GM23248 (cell line): ENCODE data around the gene NOL3. TPM values are rescaled to one million over a fixed set of nuclear protein-coding genes. Genes with fewer than 3 reads are reported as not detected.
A peak's percentile ranks its signal among the peaks of the same experiment; 100 is the strongest.
"Not testable (repeated sequence)": the region's sequence is repeated elsewhere in the genome, so short reads cannot be mapped to it uniquely, and the experiment has no call there.

Source experiments
- DNase-seq: peaks from one replicate; pipeline ENCODE4 v3.0.0-alpha.2; 2015
- H2AFZ ChIP-seq: fragments of 200-600 bp; sonication (generic); 2 replicates; pipeline ENCODE4 v1.6.1; 2016; ENCODE audit warnings: antibody characterized with exemption
- H3F3A ChIP-seq: fragments of 200-600 bp; sonication (generic); 2 replicates; pipeline ENCODE4 v1.6.1; 2016; ENCODE audit warnings: mild to moderate bottlenecking, antibody characterized with exemption, mixed run types; ENCODE audit not compliant: insufficient read depth
- H3K27ac ChIP-seq: fragments of 200-600 bp; sonication (generic); 2 replicates; pipeline ENCODE4 v1.5.1; 2016; ENCODE audit warnings: mild to moderate bottlenecking
- H3K27me3 ChIP-seq: fragments of 200-600 bp; sonication (generic); replicated peaks from 2 replicates; pipeline ENCODE4 v1.6.1; 2016; ENCODE audit warnings: mild to moderate bottlenecking; ENCODE audit not compliant: insufficient read depth
- H3K36me3 ChIP-seq: fragments of 200-600 bp; sonication (generic); 2 replicates; pipeline ENCODE4 v1.6.1; 2016; ENCODE audit warnings: low read depth, mild to moderate bottlenecking
- H3K4me1 ChIP-seq: fragments of 200-600 bp; sonication (generic); 2 replicates; pipeline ENCODE4 v1.6.1; 2016; ENCODE audit warnings: mild to moderate bottlenecking; ENCODE audit not compliant: insufficient read depth
- H3K4me2 ChIP-seq: fragments of 200-600 bp; sonication (generic); one replicate; pipeline ENCODE4 v1.6.1; 2016; ENCODE audit warnings: mild to moderate bottlenecking; ENCODE audit not compliant: unreplicated experiment
- H3K4me3 ChIP-seq: fragments of 200-600 bp; sonication (generic); 2 replicates; pipeline ENCODE4 v1.5.1; 2016; ENCODE audit warnings: mild to moderate bottlenecking
- H3K79me2 ChIP-seq: fragments of 200-600 bp; sonication (generic); 2 replicates; pipeline ENCODE4 v1.6.1; 2016; ENCODE audit warnings: mild to moderate bottlenecking; ENCODE audit not compliant: insufficient read depth
- H3K9ac ChIP-seq: fragments of 200-600 bp; sonication (generic); 2 replicates; pipeline ENCODE4 v1.6.1; 2016; ENCODE audit warnings: mild to moderate bottlenecking
- H3K9me2 ChIP-seq: fragments of 200-600 bp; sonication (generic); 2 replicates; pipeline ENCODE4 v1.6.1; 2016; ENCODE audit warnings: mixed run types, mild to moderate bottlenecking, moderate library complexity; ENCODE audit not compliant: insufficient read depth
- H3K9me3 ChIP-seq: fragments of 200-600 bp; sonication (generic); one replicate; pipeline ENCODE4 v1.6.1; 2017; ENCODE audit warnings: low read depth
- H4K20me1 ChIP-seq: fragments of 200-600 bp; sonication (generic); 2 replicates; pipeline ENCODE4 v1.6.0; 2016; ENCODE audit not compliant: insufficient read depth
- EZH2 ChIP-seq: fragments of 200-600 bp; sonication (generic); IDR thresholded peaks from 2 replicates; pipeline ENCODE4 v1.6.1; 2018; ENCODE audit warnings: antibody characterized with exemption, mild to moderate bottlenecking; ENCODE audit not compliant: insufficient read depth, poor library complexity, severe bottlenecking
- EZH2phosphoT487 ChIP-seq: fragments of 200-600 bp; sonication (generic); IDR thresholded peaks from 2 replicates; pipeline ENCODE4 v1.6.1; 2018; ENCODE audit warnings: antibody characterized with exemption, moderate library complexity, mild to moderate bottlenecking, low read depth; ENCODE audit not compliant: insufficient read depth
- WGBS, 2 experiments: methylation state at CpG; one replicate each; pipeline ENCODE4 v1.1.6; 2015 to 2017; ENCODE audit warnings: low lambda C conversion rate in 2 of 2, low coverage in 1 of 2; ENCODE audit errors: missing lambda C conversion rate in 2 of 2; 5-methylcytosine and 5-hydroxymethylcytosine counted together
- in situ Hi-C: fragments of 300-500 bp; cut with MboI; formaldehyde crosslinking; loops from 2 replicates; pipeline ENCODE4 v1.15.0; 2020
- polyA plus RNA-seq: library from polyadenylated mRNA; unstranded; fragments of >200 nt; fragmentation: Nextera tagmentation; extraction: Ambion mirVana; gene quantifications from 2 replicates; pipeline ENCODE4 v1.2.1, GENCODE V29; 2016
- total RNA-seq: library from RNA; depleted of rRNA; stranded (reverse); fragments of >200 nt; shearing (Covaris generic); gene quantifications from 2 replicates; pipeline ENCODE4 v1.2.3, GENCODE V29; 2014; rRNA removed

NOL3 gene
- total RNA-seq: 31.0 and 51.1 TPM in 2 replicates
- 20.3 TPM in 2 replicates for polyA plus RNA-seq

DNA sequence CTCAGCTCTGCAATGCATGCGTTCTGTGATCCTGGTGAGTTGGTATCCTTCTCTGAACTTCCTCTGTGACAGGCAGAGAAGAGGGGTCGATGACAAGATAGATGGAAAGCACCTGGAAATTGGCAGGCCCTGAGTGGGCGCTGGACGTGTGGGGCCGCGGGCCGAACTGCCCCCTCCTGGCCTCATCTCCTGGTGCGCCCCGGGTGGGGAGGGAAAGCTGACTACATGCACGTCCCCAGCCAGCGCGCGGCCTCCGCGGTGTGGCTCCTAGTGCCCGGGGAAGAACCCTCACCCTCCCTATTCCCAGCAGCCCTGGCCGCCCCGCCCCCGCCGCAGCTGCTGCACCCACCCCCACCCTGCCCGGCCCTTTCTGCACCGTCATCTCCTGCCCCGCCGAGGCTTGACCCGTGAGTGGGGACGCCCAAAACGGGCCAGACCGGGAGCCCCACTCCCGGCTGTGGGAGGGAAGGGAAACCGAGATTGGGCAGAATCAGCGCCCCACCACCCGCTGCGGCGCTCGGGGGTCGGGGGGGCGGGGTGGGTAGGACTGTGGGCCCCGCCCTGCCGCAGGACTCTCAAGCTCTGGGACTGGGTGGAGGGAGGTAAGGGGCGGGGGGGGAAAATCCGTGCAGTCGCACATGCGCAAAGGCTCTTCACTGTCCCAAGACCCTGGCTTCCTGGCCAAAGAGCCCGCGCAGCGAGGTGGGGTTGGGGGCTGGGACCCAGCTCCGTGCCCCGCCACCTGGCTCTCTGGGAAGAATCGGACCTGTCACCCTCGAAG lies at the start of gene NOL3:
NOL3 (plus strand) TSS at position 371 of the 781 bp plus-strand sequence.
- Histone ChIP-seq H3K4me2 (peak within 1 kb of the TSS; percentile 87), H3K27ac (peak within 1 kb of the TSS; percentile 86), H3K27me3 (no peaks in the 10 kb centered on the region), H3K36me3 (no peaks in the 10 kb centered on the region), H3K9ac (peak within 1 kb of the TSS; percentile 86), H3K79me2 (no peaks in the 10 kb centered on the region), H3K4me3 (peak within 1 kb of the TSS; percentile 74), H2AFZ (peak within 1 kb of the TSS; percentile 77), H3K9me2 (no peaks in the 10 kb centered on the region), H3K4me1 (0 out of 2 replicates have a peak, but pooled peaks cover 9% of the 10 kb centered on the region), H4K20me1 (no peaks in the 10 kb centered on the region), H3K9me3 (no peaks in the 10 kb centered on the region), H3F3A (peaks cover 26% of the 10 kb centered on the region)
- in situ Hi-C loops: loop anchor here (25.0 kb wide), 1 partner anchor 208 kb away; the partner anchor contains the start of gene CES3
- no peak for TF ChIP-seq EZH2phosphoT487
- no peak for TF ChIP-seq EZH2
- 2% methylated on average over 35 to 44 of the region's 50 CpGs for WGBS, 2 experiments
- peak; percentile 88 for DNase-seq

DNA sequence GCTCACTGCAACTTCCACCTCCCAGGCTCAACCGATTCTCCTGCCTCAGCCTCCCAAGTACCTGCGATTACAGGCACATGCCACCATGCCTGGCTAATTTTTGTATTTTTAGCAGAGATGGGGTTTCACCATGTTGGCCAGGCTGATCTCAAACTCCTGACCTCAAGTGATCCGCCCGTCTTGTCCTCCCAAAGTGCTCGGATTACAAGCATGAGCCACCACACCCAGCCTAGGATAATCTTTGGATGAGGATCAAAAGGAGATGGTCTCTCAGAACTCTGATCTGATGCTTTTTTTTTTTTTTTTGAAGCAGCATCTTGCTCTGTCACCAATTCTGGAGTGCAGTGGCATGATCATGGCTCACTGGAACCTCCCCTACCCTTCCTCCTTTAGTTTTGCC lies 47.5 kb upstream of the NOL3 start:
- in situ Hi-C loops, H3K27ac ChIP-seq: not testable (repeated sequence)

DNA sequence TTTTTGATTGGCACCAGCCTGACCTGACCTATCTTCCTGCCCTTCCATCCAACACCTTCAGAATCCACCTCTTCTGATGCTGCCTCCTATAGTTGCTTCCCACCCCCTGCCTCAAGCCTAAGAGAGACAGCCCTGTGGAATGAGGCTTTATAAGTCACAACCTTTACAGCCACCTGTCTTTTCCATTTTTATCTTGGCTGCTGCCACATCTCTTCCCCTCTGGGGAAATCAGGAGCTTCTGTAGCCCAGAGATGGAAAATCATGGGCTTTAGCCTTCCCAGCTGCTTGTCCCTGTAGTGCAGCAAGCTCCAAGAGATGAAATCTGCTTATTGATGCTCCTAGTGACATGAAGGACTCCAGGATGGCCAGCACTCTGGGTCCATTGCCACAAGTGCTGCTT lies 41.9 kb upstream of the NOL3 start:
- H4K20me1 ChIP-seq: no peaks in the 10 kb centered on the region
- no peaks in the 10 kb centered on the region for H3K27me3 ChIP-seq
- TF ChIP-seq EZH2: no peak
- H3K79me2 ChIP-seq: peaks cover 3% of the 10 kb centered on the region
- no peak overlapping the region for H3K27ac ChIP-seq
- no peaks in the 10 kb centered on the region for H3F3A ChIP-seq
- H3K36me3 ChIP-seq: peaks cover 18% of the 10 kb centered on the region; the same call in 1 of the 2 replicates
- H3K9ac ChIP-seq: no peak overlapping the region
- no peak overlapping the region for H3K4me2 ChIP-seq
- DNase-seq: no peak
- no peaks in the 10 kb centered on the region for H3K9me3 ChIP-seq
- in situ Hi-C loops: no loop called here
- no peak overlapping the region for H3K4me3 ChIP-seq
- no peaks in the 10 kb centered on the region for H3K9me2 ChIP-seq
- no peak overlapping the region for H2AFZ ChIP-seq
- no peaks in the 10 kb centered on the region for H3K4me1 ChIP-seq

More for the DNA sequence above, 47.5 kb upstream of the NOL3 start:
- H3K9me2 ChIP-seq, H3K9me3 ChIP-seq, H4K20me1 ChIP-seq, H3K27me3 ChIP-seq, H3F3A ChIP-seq, DNase-seq, H3K9ac ChIP-seq, H3K4me3 ChIP-seq, H2AFZ ChIP-seq, H3K4me2 ChIP-seq, H3K4me1 ChIP-seq: not testable (repeated sequence)
- 93 to 95% methylated on average over 5 of the region's 5 CpGs for WGBS, 2 experiments
- H3K79me2 ChIP-seq: peaks cover 29% of the 10 kb centered on the region
- H3K36me3 ChIP-seq: 0 out of 2 replicates have a peak, but pooled peaks cover 11% of the 10 kb centered on the region

DNA sequence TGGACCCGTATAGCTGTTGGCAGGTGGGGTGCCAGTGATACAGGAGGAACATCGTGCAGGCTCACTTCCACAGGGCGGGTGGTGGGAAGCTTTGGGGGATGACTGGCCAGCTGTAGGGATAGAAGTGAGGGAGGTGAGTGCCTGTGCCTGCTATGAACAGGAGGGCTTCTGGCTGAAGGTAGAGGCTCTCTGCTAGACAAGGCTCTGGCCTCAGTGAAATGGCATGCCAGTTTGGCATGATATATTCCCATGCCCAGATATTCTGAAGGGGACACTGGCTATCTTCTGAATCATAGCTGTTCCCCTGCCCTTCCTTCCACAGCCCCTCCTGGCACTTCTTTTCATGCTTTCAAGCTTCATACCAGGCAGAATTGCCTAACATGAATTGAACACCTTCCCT lies 41.5 kb upstream of the NOL3 start:
- Histone ChIP-seq H3K36me3 (peaks cover 18% of the 10 kb centered on the region; the same call in 1 of the 2 replicates), H3K79me2 (no peaks in the 10 kb centered on the region; the same call in 1 of the 2 replicates), H3K9me2 (no peaks in the 10 kb centered on the region), H4K20me1 (no peaks in the 10 kb centered on the region), H3F3A (no peaks in the 10 kb centered on the region), H3K4me3 (no peak overlapping the region), H3K9ac (no peak overlapping the region), H3K9me3 (no peaks in the 10 kb centered on the region), H3K4me1 (no peaks in the 10 kb centered on the region), H3K27ac (no peak overlapping the region), H2AFZ (no peak overlapping the region), H3K4me2 (no peak overlapping the region), H3K27me3 (no peaks in the 10 kb centered on the region)
- DNase-seq: no peak
- 97 to 100% methylated on average over 3 of the region's 3 CpGs for WGBS, 2 experiments
- in situ Hi-C loops: no loop called here
- no peak for TF ChIP-seq EZH2

- H3K4me2 ChIP-seq: no peak overlapping the region
- no peak for DNase-seq
- H3K4me3 ChIP-seq: no peak overlapping the region
- H3F3A ChIP-seq: no peaks in the 10 kb centered on the region
- H3K79me2 ChIP-seq: no peaks in the 10 kb centered on the region
- in situ Hi-C loops: no loop called here
- H3K36me3 ChIP-seq: peaks cover 18% of the 10 kb centered on the region; the same call in 1 of the 2 replicates
- H3K9me2 ChIP-seq: no peaks in the 10 kb centered on the region
- H2AFZ ChIP-seq: no peak overlapping the region
- H3K4me1 ChIP-seq: no peaks in the 10 kb centered on the region
- no peaks in the 10 kb centered on the region for H3K9me3 ChIP-seq
- TF ChIP-seq EZH2phosphoT487 (no peak), EZH2 (no peak)
- H3K9ac ChIP-seq: no peak overlapping the region
- WGBS, 2 experiments: 96 to 98% methylated on average over 3 of the region's 3 CpGs
- no peak overlapping the region for H3K27ac ChIP-seq
- no peaks in the 10 kb centered on the region for H3K27me3 ChIP-seq
- H4K20me1 ChIP-seq: no peaks in the 10 kb centered on the region
Observed at GRCh38 chr16:67129422-67129821, 40.9 kb upstream of the NOL3 start.
